ENCODE results near the gene PLA2G4E. TPM values are rescaled to one million over a fixed set of nuclear protein-coding genes. Genes with fewer than 3 reads are reported as not detected.
A peak's percentile ranks its signal among the peaks of the same experiment; 100 is the strongest.

The PLA2G4E gene
- total RNA-seq, 3 donors from 2014 or later (not counting 1 experiment from before 2014, with no cell fraction given) = not detected

DNA sequence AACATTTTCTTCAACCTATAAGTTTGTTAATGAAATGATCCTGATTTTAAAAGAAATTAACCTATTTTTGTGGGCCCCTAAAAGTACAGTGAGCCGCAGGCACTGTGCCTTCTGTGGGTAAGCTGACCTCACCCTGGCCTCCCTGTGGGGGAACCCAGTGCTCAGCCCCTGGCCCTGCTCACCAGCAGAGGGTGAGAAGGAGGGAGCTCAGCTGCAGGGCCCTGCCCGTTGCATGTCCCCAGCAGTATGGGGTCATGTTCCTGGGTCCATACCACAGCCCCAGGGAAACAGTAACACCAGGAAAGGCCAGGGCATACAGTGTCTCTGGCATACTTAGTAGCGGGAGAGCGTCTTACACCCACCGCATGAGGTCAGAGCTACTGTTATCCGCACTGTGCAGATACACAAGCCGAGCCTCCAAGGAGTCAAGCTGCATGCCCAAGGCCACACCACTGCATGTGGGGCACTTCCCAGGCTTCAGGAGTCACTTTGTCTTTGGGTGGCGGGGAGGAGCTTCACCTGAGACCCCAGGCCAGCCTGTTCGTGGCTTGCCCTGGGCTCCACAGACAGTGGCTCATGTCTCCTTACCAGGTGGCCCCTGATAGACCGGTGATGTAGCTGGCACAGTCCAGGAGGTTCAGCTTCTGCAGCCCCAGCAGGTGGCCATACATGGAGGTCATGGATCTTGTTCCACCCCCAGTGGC lies 25.9 kb downstream of the PLA2G4E start:
- intact Hi-C loops (cut with micrococcal nuclease) = no loop called here
- WGBS (ENCODE audit: insufficient coverage) = 83% methylated on average over 10 of the region's 10 CpGs
- H3K4me3 Mint-ChIP-seq = no peak overlapping the region

GRCh38 chr15:41994171-41994650 lies 26.6 kb downstream of the PLA2G4E start:
- TF ChIP-seq CTCF (IDR thresholded peaks at IDR 0.05) = no peak
- Mint-ChIP-seq H3K4me1 (peaks cover 0 to 1% of the 10 kb centered on the region in 2 donors), H3K27me3 (ENCODE audit: low read depth in 2 of 2) (peaks cover 0 to 2% of the 10 kb centered on the region in 2 donors), H3K4me3 (no peak overlapping the region), H3K36me3 (no peaks in the 10 kb centered on the region), H3K9me3 (no peaks in the 10 kb centered on the region), H3K27ac (no peak overlapping the region)
- Histone ChIP-seq H3K27ac (ENCODE audit: low read length) (no peak overlapping the region), H3K36me3 (ENCODE audit: control insufficient read depth, insufficient read depth, low read length) (no peaks in the 10 kb centered on the region), H3K4me3 (ENCODE audit: low read length) (no peak overlapping the region), H3K4me1 (ENCODE audit: control insufficient read depth, insufficient read depth, low read length) (no peaks in the 10 kb centered on the region), H3K9me3 (ENCODE audit: control insufficient read depth, insufficient read depth, low read length) (no peaks in the 10 kb centered on the region), H3K27me3 (ENCODE audit: control insufficient read depth, insufficient read depth, low read length) (no peaks in the 10 kb centered on the region)
- DNase-seq (no peak), ATAC-seq (no peak)
- 72% methylated on average over 5 of the region's 5 CpGs for WGBS (ENCODE audit: insufficient coverage)
- intact Hi-C loops (cut with micrococcal nuclease) = no loop called here

More for the DNA sequence above, 25.9 kb downstream of the PLA2G4E start:
- no peak for TF ChIP-seq CTCF (IDR thresholded peaks at IDR 0.05)
- Histone ChIP-seq H3K4me1 (ENCODE audit: control insufficient read depth, insufficient read depth, low read length) (no peaks in the 10 kb centered on the region), H3K27ac (ENCODE audit: low read length) (no peak overlapping the region), H3K9me3 (ENCODE audit: control insufficient read depth, insufficient read depth, low read length) (no peaks in the 10 kb centered on the region), H3K27me3 (ENCODE audit: control insufficient read depth, insufficient read depth, low read length) (no peaks in the 10 kb centered on the region), H3K4me3 (ENCODE audit: low read length) (no peak overlapping the region), H3K36me3 (ENCODE audit: control insufficient read depth, insufficient read depth, low read length) (no peaks in the 10 kb centered on the region)
- H3K27me3 Mint-ChIP-seq (ENCODE audit: low read depth in 2 of 2) = peaks cover 0 to 10% of the 10 kb centered on the region in 2 donors
- H3K4me1 Mint-ChIP-seq = peaks cover 0 to 7% of the 10 kb centered on the region in 2 donors
- H3K36me3 Mint-ChIP-seq = no peaks in the 10 kb centered on the region
- H3K9me3 Mint-ChIP-seq = no peaks in the 10 kb centered on the region
- no peak for DNase-seq
- peak in 1 of 3 donors; percentile 12 for ATAC-seq
- no peak overlapping the region for H3K27ac Mint-ChIP-seq

- Mint-ChIP-seq H3K4me1 (no peaks in the 10 kb centered on the region), H3K9me3 (no peaks in the 10 kb centered on the region), H3K27me3 (ENCODE audit: low read depth in 2 of 2) (peaks cover 0 to 4% of the 10 kb centered on the region in 2 donors), H3K4me3 (no peak overlapping the region), H3K36me3 (no peaks in the 10 kb centered on the region), H3K27ac (no peak overlapping the region)
- H3K4me3 ChIP-seq (ENCODE audit: low read length) = no peak overlapping the region
- intact Hi-C loops (cut with micrococcal nuclease) = no loop called here
- H3K9me3 ChIP-seq (ENCODE audit: control insufficient read depth, insufficient read depth, low read length) = no peaks in the 10 kb centered on the region
- DNase-seq = no peak
- H3K4me1 ChIP-seq (ENCODE audit: control insufficient read depth, insufficient read depth, low read length) = no peaks in the 10 kb centered on the region
- no peaks in the 10 kb centered on the region for H3K27me3 ChIP-seq (ENCODE audit: control insufficient read depth, insufficient read depth, low read length)
- TF ChIP-seq CTCF (IDR thresholded peaks at IDR 0.05) = no peak
- WGBS (ENCODE audit: insufficient coverage) = 92% methylated on average over 10 of the region's 11 CpGs
- no peak for ATAC-seq
- H3K36me3 ChIP-seq (ENCODE audit: control insufficient read depth, insufficient read depth, low read length) = no peaks in the 10 kb centered on the region
- H3K27ac ChIP-seq (ENCODE audit: low read length) = no peak overlapping the region
Observed at GRCh38 chr15:41993472-41994170, 27.2 kb downstream of the PLA2G4E start.

All from natural killer cell (primary cell).